Esophagus muscularis mucosa (tissue), 3 donors: ENCODE results near the gene PRRG1.

Experiments used
- CTCF ChIP-seq, 3 experiments: fragments of 200-600 bp in 2 of 3; fragments of 450-650 bp in 1 of 3; sonication (generic) in 2 of 3; IDR thresholded peaks; one replicate each; pipeline ENCODE4 v1.5.1; 2017 to 2019; ENCODE audit warnings: antibody characterized with exemption in 3 of 3, mild to moderate bottlenecking in 2 of 3, moderate library complexity in 1 of 3
- EP300 ChIP-seq: sonication (generic); formaldehyde crosslinking; IDR thresholded peaks from one replicate; pipeline ENCODE4 v1.6.1; 2017; ENCODE audit warnings: antibody characterized with exemption

DNA sequence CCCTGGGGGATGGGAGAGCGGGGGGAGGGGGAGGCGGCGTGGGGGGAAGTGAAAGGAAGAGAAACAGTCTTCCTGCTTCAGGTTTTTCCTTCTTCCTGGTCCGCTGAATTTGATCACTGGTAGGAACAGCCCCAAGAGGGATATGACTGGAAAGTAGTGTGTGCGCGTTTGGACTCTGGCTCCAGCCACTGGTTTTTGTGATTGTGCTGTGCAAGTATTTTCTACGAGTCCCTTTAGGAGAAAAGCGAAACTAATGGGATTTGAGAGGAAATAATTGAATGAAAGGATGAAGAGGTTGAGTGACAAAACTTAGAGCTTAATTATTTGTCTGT lies 836 bp downstream of the PRRG1 start:
- TF ChIP-seq EP300 (no peak), CTCF (IDR thresholded peaks at IDR 0.05) (no peak)
